ENCODE results near the gene IL1A. TPM values are rescaled to one million over a fixed set of nuclear protein-coding genes. Genes with fewer than 3 reads are reported as not detected.

The IL1A gene
- total and polyA plus RNA-seq, 10 donors: 0.21 to 1.6 (median 0.69) TPM; not detected in 2

- Histone ChIP-seq H3K4me1 (peaks cover 0 to 18% (median 5%) of the 10 kb centered on the region in 6 donors), H3K36me3 (no peaks in the 10 kb centered on the region), H3K27me3 (replicated peaks in 1 of 7) (no peaks in the 10 kb centered on the region), H3K4me3 (no peak overlapping the region), H3K27ac (no peak overlapping the region), H3K9me3 (no peaks in the 10 kb centered on the region)
- 41 to 73% (median 62%) methylated on average over 2 of the region's 2 CpGs for WGBS, 5 donors
- no peak for DNase-seq
- TF ChIP-seq POLR2A (IDR thresholded peaks at IDR 0.05) (no peak), POLR2AphosphoS5 (IDR thresholded peaks at IDR 0.05) (no peak), CTCF (IDR thresholded peaks at IDR 0.05 in 8 of 11, conservative IDR thresholded peaks at IDR 0.05 in 3 of 11) (no peak)
- intact Hi-C loops (cut with DNase I; ENCODE audit: low total_unique reads): no loop called here
Measured at GRCh38 chr2:112772911-112773475, 11.3 kb downstream of the IL1A start.

GRCh38 chr2:112772322-112772721 is 12.0 kb downstream of the IL1A start:
- H3K27ac ChIP-seq: no peak overlapping the region
- WGBS, 5 donors: 37 to 55% (median 47%) methylated on average over 4 of the region's 4 CpGs
- intact Hi-C loops (cut with DNase I; ENCODE audit: low total_unique reads): no loop called here
- H3K9me3 ChIP-seq: no peaks in the 10 kb centered on the region
- H3K4me3 ChIP-seq: no peak overlapping the region
- H3K27me3 ChIP-seq (replicated peaks in 1 of 7): no peaks in the 10 kb centered on the region
- H3K4me1 ChIP-seq: peaks cover 0 to 25% (median 9%) of the 10 kb centered on the region in 6 donors
- no peak for DNase-seq
- TF ChIP-seq POLR2A (IDR thresholded peaks at IDR 0.05): no peak
- TF ChIP-seq POLR2AphosphoS5 (IDR thresholded peaks at IDR 0.05): no peak
- no peak for TF ChIP-seq CTCF (IDR thresholded peaks at IDR 0.05 in 8 of 11, conservative IDR thresholded peaks at IDR 0.05 in 3 of 11)
- no peaks in the 10 kb centered on the region for H3K36me3 ChIP-seq

- H3K27me3 ChIP-seq (replicated peaks in 1 of 7): no peaks in the 10 kb centered on the region
- TF ChIP-seq POLR2AphosphoS5 (IDR thresholded peaks at IDR 0.05) (no peak), CTCF (IDR thresholded peaks at IDR 0.05 in 8 of 11, conservative IDR thresholded peaks at IDR 0.05 in 3 of 11) (no peak), POLR2A (IDR thresholded peaks at IDR 0.05) (no peak)
- DNase-seq: no peak
- no peaks in the 10 kb centered on the region for H3K9me3 ChIP-seq
- H3K4me1 ChIP-seq: peaks cover 5 to 48% (median 27%) of the 10 kb centered on the region in 6 donors
- peak overlapping the region in 6 of 8 donors; percentile 37 to 79 (median 66) for H3K27ac ChIP-seq
- intact Hi-C loops (cut with DNase I; ENCODE audit: low total_unique reads): no loop called here
- H3K4me3 ChIP-seq: peak overlapping the region in 2 of 8 donors; percentile 27 to 50
- 35 to 64% (median 45%) methylated on average over 1 of the region's 1 CpG for WGBS, 5 donors
- H3K36me3 ChIP-seq: no peaks in the 10 kb centered on the region
Measured at GRCh38 chr2:112768432-112768831, 15.9 kb downstream of the IL1A start.

- WGBS, 5 donors: 40 to 56% (median 48%) methylated on average over 6 of the region's 6 CpGs
- Histone ChIP-seq H3K27me3 (replicated peaks in 1 of 7) (no peaks in the 10 kb centered on the region), H3K4me3 (peak overlapping the region in 5 of 8 donors; percentile 6 to 50 (median 22)), H3K36me3 (no peaks in the 10 kb centered on the region), H3K9me3 (no peaks in the 10 kb centered on the region), H3K4me1 (peaks cover 5 to 54% (median 27%) of the 10 kb centered on the region in 6 donors), H3K27ac (peak overlapping the region in 6 of 8 donors; percentile 37 to 79 (median 66))
- TF ChIP-seq POLR2A (IDR thresholded peaks at IDR 0.05) (no peak), POLR2AphosphoS5 (IDR thresholded peaks at IDR 0.05) (no peak), CTCF (IDR thresholded peaks at IDR 0.05 in 8 of 11, conservative IDR thresholded peaks at IDR 0.05 in 3 of 11) (no peak)
- no peak for DNase-seq
- intact Hi-C loops (cut with DNase I; ENCODE audit: low total_unique reads): no loop called here
Measured at GRCh38 chr2:112767693-112768330, 16.5 kb downstream of the IL1A start.
